Esophagus muscularis mucosa (tissue), 4 donors: Measurements from ENCODE around the gene MAD1L1. TPM values are rescaled to one million over a fixed set of nuclear protein-coding genes. Genes with fewer than 3 reads are reported as not detected.

Experiments
- DNase-seq: peaks from one replicate; pipeline ENCODE4 v3.0.0-alpha.2; 2017; ENCODE audit errors: extremely low spot score
- H3K27ac ChIP-seq, 4 donors: fragments of 200-600 bp; sonication (generic); replicated peaks in 1 of 4; 1 replicate in 3 of 4; 2 replicates in 1 of 4; pipeline ENCODE4 v1.5.1; 2016 to 2019; ENCODE audit warnings: mild to moderate bottlenecking in 1 of 4
- H3K27me3 ChIP-seq, 4 donors: fragments of 200-600 bp; sonication (generic); one replicate each; pipeline versions ENCODE4 v1.5.1 to v1.6.0; 2016 to 2019
- H3K36me3 ChIP-seq, 4 donors: fragments of 200-600 bp; sonication (generic); one replicate each; pipeline ENCODE4 v1.5.1; 2016 to 2019
- H3K4me1 ChIP-seq, 4 donors: fragments of 200-600 bp; sonication (generic); one replicate each; pipeline ENCODE4 v1.5.1; 2016 to 2019
- H3K4me3 ChIP-seq, 4 donors: fragments of 200-600 bp; sonication (generic); 1 replicate in 2 of 4; 2 replicates in 2 of 4; pipeline ENCODE4 v1.5.1; 2016 to 2019; ENCODE audit warnings: mild to moderate bottlenecking in 4 of 4, moderate library complexity in 1 of 4
- H3K9me3 ChIP-seq, 4 donors: fragments of 200-600 bp; sonication (generic); 1 replicate in 3 of 4; 2 replicates in 1 of 4; pipeline ENCODE4 v1.5.1; 2016 to 2019
- CTCF ChIP-seq, 3 experiments: fragments of 200-600 bp in 2 of 3; fragments of 450-650 bp in 1 of 3; sonication (generic) in 2 of 3; IDR thresholded peaks; one replicate each; pipeline ENCODE4 v1.5.1; 2017 to 2019; ENCODE audit warnings: antibody characterized with exemption in 3 of 3, mild to moderate bottlenecking in 2 of 3, moderate library complexity in 1 of 3
- EP300 ChIP-seq: sonication (generic); formaldehyde crosslinking; IDR thresholded peaks from one replicate; pipeline ENCODE4 v1.6.1; 2017; ENCODE audit warnings: antibody characterized with exemption
- POLR2A ChIP-seq: fragments of 450-650 bp; IDR thresholded peaks from one replicate; pipeline ENCODE4 v1.6.1; 2017; ENCODE audit warnings: antibody characterized with exemption, moderate library complexity, mild to moderate bottlenecking, low read depth
- POLR2AphosphoS5 ChIP-seq, 2 donors: sonication (generic); formaldehyde crosslinking; IDR thresholded peaks; one replicate each; pipeline ENCODE4 v1.6.1; 2017; ENCODE audit warnings: antibody characterized with exemption in 2 of 2
- WGBS: methylation state at CpG from one replicate; pipeline ENCODE4 v1.1.5; 2018; 5-methylcytosine and 5-hydroxymethylcytosine counted together
- intact Hi-C: fragments of 100-400 bp; cut with DNase I; formaldehyde crosslinking; loops from one replicate; pipeline ENCODE4 v1.15.1; 2023
- total RNA-seq, 4 donors: library from RNA; depleted of rRNA; stranded (reverse); fragments of >200 nt; gene quantifications; one replicate each; pipeline versions ENCODE4 v1.1.0 to v1.2.1, GENCODE V29; 2016

MAD1L1 gene
- total RNA-seq, 4 donors from 2014 or later: 22.2 to 33.1 (median 29.5) TPM

- intact Hi-C loops: no loop called here
- WGBS: 87% methylated on average over 15 of the region's 34 CpGs
- no peak overlapping the region for H3K4me3 ChIP-seq
- no peaks in the 10 kb centered on the region for H3K27me3 ChIP-seq
- no peak overlapping the region for H3K27ac ChIP-seq
- no peaks in the 10 kb centered on the region for H3K9me3 ChIP-seq
- peaks cover 17 to 19% (median 17%) of the 10 kb centered on the region in 4 donors for H3K4me1 ChIP-seq
- H3K36me3 ChIP-seq: peaks cover 0 to 26% (median 8%) of the 10 kb centered on the region in 4 donors
- TF ChIP-seq CTCF (IDR thresholded peaks at IDR 0.05) (no peak), POLR2A (no peak), POLR2AphosphoS5 (IDR thresholded peaks at IDR 0.05) (no peak), EP300 (no peak)
- no peak for DNase-seq
Measured at GRCh38 chr7:2013381-2014311, 219.1 kb downstream of the MAD1L1 start.

GRCh38 chr7:2012981-2013380, 219.8 kb downstream of the MAD1L1 start:
- Histone ChIP-seq H3K27ac (no peak overlapping the region), H3K9me3 (no peaks in the 10 kb centered on the region), H3K36me3 (peaks cover 0 to 29% (median 8%) of the 10 kb centered on the region in 4 donors), H3K4me1 (peaks cover 11 to 17% (median 13%) of the 10 kb centered on the region in 4 donors), H3K27me3 (no peaks in the 10 kb centered on the region), H3K4me3 (no peak overlapping the region)
- intact Hi-C loops: no loop called here
- WGBS: 43% methylated on average over 6 of the region's 8 CpGs
- TF ChIP-seq POLR2AphosphoS5 (IDR thresholded peaks at IDR 0.05) (no peak), EP300 (no peak), POLR2A (no peak), CTCF (IDR thresholded peaks at IDR 0.05) (no peak)
- DNase-seq: no peak

GRCh38 chr7:2012044-2012900, 220.5 kb downstream of the MAD1L1 start:
- intact Hi-C loops: no loop called here
- TF ChIP-seq EP300: no peak
- TF ChIP-seq POLR2A: no peak
- TF ChIP-seq POLR2AphosphoS5 (IDR thresholded peaks at IDR 0.05): no peak
- TF ChIP-seq CTCF (IDR thresholded peaks at IDR 0.05): no peak
- H3K9me3 ChIP-seq: no peaks in the 10 kb centered on the region
- peaks cover 11 to 17% (median 13%) of the 10 kb centered on the region in 4 donors for H3K4me1 ChIP-seq
- H3K4me3 ChIP-seq: no peak overlapping the region
- peaks cover 0 to 29% (median 8%) of the 10 kb centered on the region in 4 donors for H3K36me3 ChIP-seq
- WGBS: 94% methylated on average over 28 of the region's 28 CpGs
- H3K27ac ChIP-seq: no peak overlapping the region
- H3K27me3 ChIP-seq: no peaks in the 10 kb centered on the region
- DNase-seq: no peak

- Histone ChIP-seq H3K36me3 (peaks cover 0 to 29% (median 8%) of the 10 kb centered on the region in 4 donors), H3K27ac (no peak overlapping the region), H3K4me3 (no peak overlapping the region), H3K9me3 (no peaks in the 10 kb centered on the region), H3K4me1 (peaks cover 11 to 17% (median 13%) of the 10 kb centered on the region in 4 donors), H3K27me3 (no peaks in the 10 kb centered on the region)
- TF ChIP-seq EP300 (no peak), POLR2A (no peak), POLR2AphosphoS5 (IDR thresholded peaks at IDR 0.05) (no peak), CTCF (IDR thresholded peaks at IDR 0.05) (no peak)
- intact Hi-C loops: no loop called here
- WGBS: 100% methylated on average over 3 of the region's 17 CpGs
- DNase-seq: no peak
Measured at GRCh38 chr7:2011266-2012043, 221.3 kb downstream of the MAD1L1 start.
